Testis (tissue), 3 donors: ENCODE data around the gene CLDN19. TPM values are rescaled to one million over a fixed set of nuclear protein-coding genes. Genes with fewer than 3 reads are reported as not detected.
"Not testable (repeated sequence)": the region's sequence is repeated elsewhere in the genome, so short reads cannot be mapped to it uniquely, and the experiment has no call there.

ENCODE experiments used
- DNase-seq: peaks from one replicate; pipeline ENCODE4 v3.0.0-alpha.2; 2019
- H3K27ac ChIP-seq, 2 donors: fragments of 200-600 bp; sonication (generic); one replicate each; pipeline ENCODE4 v1.5.1; 2019
- H3K27me3 ChIP-seq: fragments of 200-600 bp; sonication (generic); one replicate; pipeline ENCODE4 v1.5.1; 2019
- H3K36me3 ChIP-seq: fragments of 200-600 bp; sonication (generic); one replicate; pipeline ENCODE4 v1.5.1; 2017; ENCODE audit warnings: low read depth; ENCODE audit errors: missing control alignments
- H3K4me1 ChIP-seq: fragments of 200-600 bp; sonication (generic); one replicate; pipeline ENCODE4 v1.5.1; 2019
- H3K4me3 ChIP-seq, 2 donors: fragments of 200-600 bp; sonication (generic); one replicate each; pipeline ENCODE4 v1.5.1; 2017 to 2019
- H3K9me3 ChIP-seq: fragments of 200-600 bp; sonication (generic); one replicate; pipeline ENCODE4 v1.5.1; 2017
- CTCF ChIP-seq, 3 experiments: fragments of 450-650 bp in 2 of 3; fragments of 200-600 bp in 1 of 3; sonication (generic) in 1 of 3; IDR thresholded peaks; one replicate each; pipeline ENCODE4 v1.5.1; 2016 to 2019; ENCODE audit warnings: antibody characterized with exemption in 3 of 3, mild to moderate bottlenecking in 2 of 3, moderate library complexity in 1 of 3
- POLR2A ChIP-seq: fragments of 450-650 bp; IDR thresholded peaks from one replicate; pipeline ENCODE4 v1.6.1; 2017; ENCODE audit warnings: antibody characterized with exemption, mild to moderate bottlenecking, moderate library complexity
- WGBS, 2 donors: methylation state at CpG; one replicate each; pipeline ENCODE4 v1.1.5; 2018; 5-methylcytosine and 5-hydroxymethylcytosine counted together
- intact Hi-C: fragments of 100-400 bp; cut with DNase I; formaldehyde crosslinking; loops from one replicate; pipeline ENCODE4 v1.15.1; 2023; ENCODE audit warnings: low total_unique reads
- polyA plus RNA-seq: library from polyadenylated mRNA; stranded (reverse); fragments of 350-450 nt; fragmentation: Illumina TruSeq; extraction: RNeasy Lipid Tissue Mini Kit (QIAGEN cat#74804); gene quantifications from one replicate; pipeline ENCODE4 v1.2.3, GENCODE V29; 2014; ENCODE audit warnings: low read depth, low replicate concordance; ENCODE audit not compliant: insufficient read depth
- total RNA-seq, 2 donors: library from RNA; depleted of rRNA; stranded (reverse); fragments of >200 nt; gene quantifications; one replicate each; pipeline ENCODE4 v1.2.3, GENCODE V29; 2016

CLDN19 gene
- total and polyA plus RNA-seq, 3 donors from 2014 or later = 0.12 to 0.24 (median 0.19) TPM

- Histone ChIP-seq H3K9me3 (no peaks in the 10 kb centered on the region), H3K27ac (no peak overlapping the region), H3K27me3 (no peaks in the 10 kb centered on the region), H3K4me1 (no peaks in the 10 kb centered on the region), H3K36me3 (no peaks in the 10 kb centered on the region), H3K4me3 (no peak overlapping the region)
- no peak for DNase-seq
- peak; percentile 14 to 68 (median 54) for TF ChIP-seq CTCF (IDR thresholded peaks at IDR 0.05)
- TF ChIP-seq POLR2A = no peak
- 73 to 79% methylated on average over 17 of the region's 17 CpGs for WGBS, 2 donors
- intact Hi-C loops = no loop called here
Observed at GRCh38 chr1:42756956-42757891, 17.2 kb upstream of the CLDN19 start.

- TF ChIP-seq POLR2A (no peak), CTCF (IDR thresholded peaks at IDR 0.05) (no peak)
- WGBS, 2 donors = 88% methylated on average over 1 of the region's 1 CpG
- DNase-seq = no peak
- intact Hi-C loops = no loop called here
- no peaks in the 10 kb centered on the region for H3K9me3 ChIP-seq
- H3K36me3 ChIP-seq = no peaks in the 10 kb centered on the region
- no peaks in the 10 kb centered on the region for H3K4me1 ChIP-seq
- H3K27me3 ChIP-seq = no peaks in the 10 kb centered on the region
- H3K27ac ChIP-seq = no peak overlapping the region
- H3K4me3 ChIP-seq = no peak overlapping the region
Observed at GRCh38 chr1:42753070-42753469, 13.0 kb upstream of the CLDN19 start.

GRCh38 chr1:42752284-42752683, 12.2 kb upstream of the CLDN19 start:
- no peaks in the 10 kb centered on the region for H3K4me1 ChIP-seq
- H3K27me3 ChIP-seq = no peaks in the 10 kb centered on the region
- H3K36me3 ChIP-seq = no peaks in the 10 kb centered on the region
- intact Hi-C loops = no loop called here
- no peaks in the 10 kb centered on the region for H3K9me3 ChIP-seq
- no peak overlapping the region for H3K4me3 ChIP-seq
- no peak for DNase-seq
- no peak overlapping the region for H3K27ac ChIP-seq
- no peak for TF ChIP-seq POLR2A
- TF ChIP-seq CTCF (IDR thresholded peaks at IDR 0.05) = no peak
- WGBS, 2 donors = 94 to 96% methylated on average over 5 to 6 of the region's 6 CpGs

GRCh38 chr1:42751511-42752070, 11.6 kb upstream of the CLDN19 start:
- H3K27ac ChIP-seq, intact Hi-C loops, DNase-seq, H3K4me3 ChIP-seq, H3K36me3 ChIP-seq, H3K9me3 ChIP-seq, H3K27me3 ChIP-seq, H3K4me1 ChIP-seq: not testable (repeated sequence)
- 54 to 76% methylated on average over 8 of the region's 8 CpGs for WGBS, 2 donors

GRCh38 chr1:42750041-42750440, 10.0 kb upstream of the CLDN19 start:
- Histone ChIP-seq H3K4me3 (no peak overlapping the region), H3K4me1 (no peaks in the 10 kb centered on the region), H3K9me3 (no peaks in the 10 kb centered on the region), H3K27me3 (no peaks in the 10 kb centered on the region), H3K27ac (no peak overlapping the region), H3K36me3 (no peaks in the 10 kb centered on the region)
- intact Hi-C loops = no loop called here
- TF ChIP-seq CTCF (IDR thresholded peaks at IDR 0.05) = no peak
- TF ChIP-seq POLR2A = no peak
- DNase-seq = no peak
- WGBS, 2 donors = 92 to 93% methylated on average over 12 of the region's 12 CpGs
